NT2/D1 (cell line): ENCODE data around the gene EPHB2.

ENCODE experiments used
- DNase-seq: peaks from one replicate; pipeline ENCODE4 v3.0.0-alpha.2; 2011; ENCODE audit warnings: low read depth, low spot score
- H3K27me3 ChIP-seq: 2 replicates; pipeline ENCODE4 v1.6.0; 2011; ENCODE audit warnings: mild to moderate bottlenecking; ENCODE audit not compliant: insufficient read length, insufficient read depth
- H3K36me3 ChIP-seq: 2 replicates; pipeline ENCODE4 v1.6.1; 2011; ENCODE audit warnings: mild to moderate bottlenecking, low read length, mixed read lengths; ENCODE audit not compliant: insufficient read depth, insufficient read length
- H3K4me1 ChIP-seq: 2 replicates; pipeline ENCODE4 v1.5.1; 2011; ENCODE audit not compliant: insufficient read depth, insufficient read length
- H3K4me3 ChIP-seq: 2 replicates; pipeline ENCODE4 v1.5.1; 2011; ENCODE audit warnings: low read depth; ENCODE audit not compliant: insufficient read length
- H3K9ac ChIP-seq: 2 replicates; pipeline ENCODE4 v1.6.0; 2011; ENCODE audit warnings: low read depth; ENCODE audit not compliant: insufficient read length
- H3K9me3 ChIP-seq: 2 replicates; pipeline ENCODE4 v1.5.1; 2011; ENCODE audit warnings: mild to moderate bottlenecking, low read length; ENCODE audit not compliant: insufficient read depth
- SUZ12 ChIP-seq: IDR thresholded peaks from 2 replicates; pipeline ENCODE4 v1.6.1; 2011; ENCODE audit not compliant: insufficient read length, insufficient read depth; ENCODE audit errors: extremely low read depth
- YY1 ChIP-seq: IDR thresholded peaks from 2 replicates; pipeline ENCODE4 v1.6.1; 2011; ENCODE audit not compliant: insufficient read length, insufficient read depth
- ZNF274 ChIP-seq: IDR thresholded peaks from 2 replicates; pipeline ENCODE4 v1.6.1; 2011; ENCODE audit warnings: mild to moderate bottlenecking, low read depth, low read length

The EPHB2 gene

DNA sequence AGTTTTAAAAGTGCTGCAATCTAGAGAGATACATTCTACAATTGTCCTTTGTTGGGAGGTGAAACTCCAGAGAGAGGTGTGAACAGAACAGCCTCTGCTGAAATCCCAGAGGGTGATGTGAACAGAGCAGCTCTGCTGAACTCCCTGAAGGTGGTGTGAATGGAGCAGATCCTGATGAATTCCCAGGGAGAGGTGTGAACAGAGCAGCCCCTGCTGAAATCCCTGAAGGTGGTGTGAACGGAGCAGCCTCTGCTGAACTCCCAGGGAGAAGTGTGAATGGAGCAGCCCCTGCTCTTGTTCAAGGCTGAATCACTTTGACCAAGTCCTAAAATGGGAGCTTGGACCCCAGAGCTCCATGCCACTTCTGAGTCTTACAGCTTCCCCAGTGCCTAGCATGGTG, 167.3 kb downstream of the EPHB2 start:
- no peaks in the 10 kb centered on the region for H3K9me3 ChIP-seq
- no peaks in the 10 kb centered on the region for H3K36me3 ChIP-seq
- H3K4me1 ChIP-seq: peaks cover 8% of the 10 kb centered on the region
- no peaks in the 10 kb centered on the region for H3K27me3 ChIP-seq
- H3K4me3 ChIP-seq: no peak overlapping the region
- H3K9ac ChIP-seq: no peak overlapping the region
- no peak for DNase-seq
- TF ChIP-seq ZNF274 (no peak), YY1 (no peak), SUZ12 (no peak)

DNA sequence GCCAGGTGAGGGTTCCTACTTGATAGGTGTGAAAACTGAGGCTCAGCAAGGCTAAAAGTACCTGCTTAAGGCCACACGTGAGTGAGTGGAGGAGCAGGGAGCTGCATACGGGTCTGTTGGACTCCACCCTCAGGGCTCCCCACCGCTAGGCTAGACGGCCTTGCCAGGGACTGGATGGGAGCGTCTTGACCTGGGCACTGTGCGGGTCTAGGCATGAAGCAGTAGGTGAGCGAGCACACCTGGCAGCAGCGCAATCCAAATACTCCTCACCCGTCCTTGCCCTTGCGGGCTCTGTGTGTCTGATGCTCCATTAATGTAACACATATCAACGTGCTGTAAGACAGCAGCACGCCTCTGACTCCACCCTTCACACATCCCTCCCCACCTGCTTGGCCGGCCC, 168.0 kb downstream of the EPHB2 start:
- TF ChIP-seq ZNF274: no peak
- no peak for TF ChIP-seq SUZ12
- no peak for TF ChIP-seq YY1
- H3K9me3 ChIP-seq: no peaks in the 10 kb centered on the region
- H3K4me3 ChIP-seq: no peak overlapping the region
- H3K36me3 ChIP-seq: no peaks in the 10 kb centered on the region
- H3K4me1 ChIP-seq: peaks cover 8% of the 10 kb centered on the region
- no peak overlapping the region for H3K9ac ChIP-seq
- DNase-seq: no peak
- H3K27me3 ChIP-seq: no peaks in the 10 kb centered on the region

DNA sequence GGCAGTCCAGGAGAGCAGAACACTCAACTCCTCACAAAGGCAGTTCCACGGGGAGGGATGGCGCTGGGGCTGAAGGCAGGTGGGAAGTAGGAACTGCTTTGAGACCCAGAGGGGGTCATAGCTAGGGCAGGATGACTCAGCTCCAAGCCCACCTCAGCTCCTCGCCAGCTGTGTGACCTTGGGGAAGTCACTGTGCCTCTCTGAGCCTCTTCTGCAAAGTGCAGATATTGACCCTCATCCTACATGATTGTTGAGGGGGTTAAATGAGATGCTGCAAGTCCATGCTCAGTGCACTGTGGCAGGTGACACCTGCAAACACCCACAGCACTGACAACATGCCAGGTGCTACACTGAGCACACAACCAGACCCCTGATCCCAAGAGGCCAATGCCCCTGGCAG, 168.8 kb downstream of the EPHB2 start:
- Histone ChIP-seq H3K4me3 (no peak overlapping the region), H3K36me3 (no peaks in the 10 kb centered on the region), H3K27me3 (no peaks in the 10 kb centered on the region), H3K9me3 (no peaks in the 10 kb centered on the region), H3K9ac (no peak overlapping the region), H3K4me1 (peaks cover 8% of the 10 kb centered on the region)
- no peak for DNase-seq
- no peak for TF ChIP-seq ZNF274
- no peak for TF ChIP-seq YY1
- TF ChIP-seq SUZ12: no peak

DNA sequence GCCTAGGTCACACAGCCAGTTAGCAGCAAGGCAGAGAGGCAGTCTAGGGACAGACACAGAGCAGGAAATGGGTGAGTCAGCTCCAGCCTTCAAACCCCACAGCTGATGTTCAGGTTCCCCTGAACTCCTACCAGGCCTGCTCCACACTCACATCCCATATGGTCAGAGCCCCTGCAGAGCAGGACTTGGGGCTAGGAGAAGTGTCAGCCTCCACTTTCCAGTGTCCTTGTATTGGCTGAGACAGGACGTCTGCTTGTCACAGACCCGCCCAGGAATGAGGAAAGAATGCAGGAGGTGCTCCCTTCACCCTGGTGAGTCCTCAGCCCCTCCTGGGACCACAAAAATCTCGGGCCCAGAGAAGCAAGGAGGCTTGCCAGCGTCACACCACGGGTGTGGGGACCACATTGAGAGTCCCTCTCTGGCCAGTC, 169.5 kb downstream of the EPHB2 start:
- peaks cover 8% of the 10 kb centered on the region for H3K4me1 ChIP-seq
- no peaks in the 10 kb centered on the region for H3K27me3 ChIP-seq
- no peaks in the 10 kb centered on the region for H3K36me3 ChIP-seq
- DNase-seq: no peak
- TF ChIP-seq YY1: no peak
- no peak for TF ChIP-seq SUZ12
- no peak for TF ChIP-seq ZNF274
- H3K4me3 ChIP-seq: no peak overlapping the region
- no peaks in the 10 kb centered on the region for H3K9me3 ChIP-seq
- H3K9ac ChIP-seq: no peak overlapping the region

DNA sequence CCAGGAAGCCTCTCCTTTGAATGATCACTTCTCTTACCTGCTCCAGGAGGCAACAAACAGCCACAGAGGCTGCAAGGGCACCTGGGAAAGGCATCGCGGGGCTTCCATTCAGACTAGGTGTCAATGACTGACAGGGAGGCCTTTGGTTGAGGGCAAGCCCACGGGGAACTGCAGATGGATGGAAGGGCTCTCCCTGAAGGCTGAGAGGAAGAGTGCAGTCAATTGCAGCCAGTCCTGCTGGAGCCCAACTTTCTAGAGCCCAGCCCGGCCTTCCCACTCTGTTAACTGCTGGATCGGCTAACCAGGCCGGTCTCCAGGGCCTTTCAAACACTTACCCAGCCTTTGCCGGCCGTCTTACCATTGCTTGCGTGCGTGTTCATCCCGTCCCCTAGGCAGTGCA, 172.8 kb downstream of the EPHB2 start:
- Histone ChIP-seq H3K4me3 (no peak overlapping the region), H3K9me3 (no peaks in the 10 kb centered on the region), H3K9ac (no peak overlapping the region), H3K27me3 (no peaks in the 10 kb centered on the region), H3K36me3 (no peaks in the 10 kb centered on the region), H3K4me1 (peaks cover 3% of the 10 kb centered on the region)
- no peak for DNase-seq
- TF ChIP-seq ZNF274 (no peak), YY1 (no peak), SUZ12 (no peak)

DNA sequence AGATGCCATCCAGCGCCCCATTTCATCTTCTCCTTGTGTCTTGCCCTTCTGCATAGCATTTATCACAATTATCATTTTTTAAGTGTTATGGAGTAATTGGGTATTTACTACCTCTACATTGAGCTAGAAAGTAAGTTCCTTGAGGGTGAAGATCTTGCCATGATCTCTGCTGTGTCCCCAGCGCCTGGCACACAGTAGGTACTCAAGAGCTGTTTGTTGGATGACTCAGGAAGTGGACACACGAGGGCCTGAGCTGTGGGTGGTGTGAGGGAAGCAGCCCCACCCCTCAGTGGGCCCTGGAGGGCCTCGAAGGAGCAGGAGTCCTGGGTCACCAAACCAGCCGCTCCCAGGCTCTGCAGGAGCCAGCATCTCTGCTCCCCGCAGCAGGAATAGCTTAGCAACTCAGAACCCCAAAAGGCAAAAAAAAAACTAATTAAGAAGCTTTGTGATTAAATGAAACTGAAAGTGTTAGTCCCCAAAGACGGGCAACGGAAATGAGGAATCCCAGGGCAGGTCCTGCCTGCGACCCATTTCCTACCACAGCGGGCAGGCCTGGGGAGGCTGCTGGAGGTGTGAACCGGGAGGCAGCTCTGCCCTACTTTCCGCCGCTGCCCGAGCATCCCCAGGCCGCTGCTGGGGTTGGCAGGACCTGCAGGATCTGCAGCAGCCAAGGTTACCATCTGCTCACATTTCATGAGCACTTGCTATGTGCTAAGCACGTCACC, 174.3 kb downstream of the EPHB2 start:
- Histone ChIP-seq H3K9ac (no peak overlapping the region), H3K4me1 (peaks cover 3% of the 10 kb centered on the region), H3K4me3 (no peak overlapping the region), H3K27me3 (no peaks in the 10 kb centered on the region), H3K36me3 (no peaks in the 10 kb centered on the region), H3K9me3 (no peaks in the 10 kb centered on the region)
- TF ChIP-seq ZNF274 (no peak), SUZ12 (no peak)
- DNase-seq: no peak

DNA sequence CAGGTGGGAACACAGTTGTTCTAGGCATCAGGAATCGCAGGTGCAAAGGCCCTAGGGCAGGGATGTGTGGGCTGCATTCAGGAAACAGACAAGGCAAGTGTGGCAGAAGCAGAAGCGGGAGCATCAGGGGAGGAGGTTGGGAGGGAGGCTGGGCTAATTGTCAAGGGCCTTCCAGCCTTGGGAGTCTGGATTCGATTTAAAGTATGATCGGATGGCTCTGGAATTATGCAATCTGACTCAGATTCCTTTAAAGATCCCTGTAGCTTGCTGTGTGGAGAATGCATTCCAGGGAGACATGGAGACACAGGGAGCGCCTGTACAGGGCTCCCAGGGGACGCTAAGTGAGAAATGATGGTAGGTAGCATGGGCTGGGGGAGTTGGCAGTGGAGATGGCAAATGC, 175.6 kb downstream of the EPHB2 start:
- no peak overlapping the region for H3K9ac ChIP-seq
- H3K9me3 ChIP-seq: no peaks in the 10 kb centered on the region
- H3K36me3 ChIP-seq: no peaks in the 10 kb centered on the region
- H3K4me1 ChIP-seq: no peaks in the 10 kb centered on the region
- H3K27me3 ChIP-seq: no peaks in the 10 kb centered on the region
- no peak for DNase-seq
- TF ChIP-seq YY1 (no peak), SUZ12 (no peak)
- H3K4me3 ChIP-seq: no peak overlapping the region

DNA sequence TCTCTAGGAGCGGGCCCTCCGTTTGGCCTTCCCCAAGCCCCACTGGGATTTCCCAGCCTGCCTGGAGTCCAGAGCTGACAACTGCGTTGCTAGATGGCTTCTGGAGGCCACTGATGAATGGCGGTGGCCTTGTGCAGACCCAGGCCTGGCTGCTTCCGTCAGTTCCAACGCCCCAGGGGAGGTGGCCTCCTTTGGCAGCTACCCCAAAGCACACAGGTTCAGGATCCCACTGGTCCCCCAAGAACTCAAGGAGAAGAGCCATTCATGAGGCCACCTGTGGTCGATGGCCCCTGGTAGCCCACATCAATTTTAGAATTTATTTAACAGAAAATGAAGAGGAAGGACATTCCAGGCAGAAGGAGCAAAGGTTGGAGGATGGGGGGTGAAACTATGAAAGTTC, 176.9 kb downstream of the EPHB2 start:
- no peak for DNase-seq
- Histone ChIP-seq H3K27me3 (no peaks in the 10 kb centered on the region), H3K36me3 (no peaks in the 10 kb centered on the region), H3K4me3 (no peak overlapping the region), H3K9me3 (no peaks in the 10 kb centered on the region), H3K9ac (no peak overlapping the region), H3K4me1 (no peaks in the 10 kb centered on the region)
- TF ChIP-seq YY1 (no peak), ZNF274 (no peak), SUZ12 (no peak)
